ENCODE measurements around the gene AHRR. TPM values are rescaled to one million over a fixed set of nuclear protein-coding genes. Genes with fewer than 3 reads are reported as not detected.
A peak's percentile ranks its signal among the peaks of the same experiment; 100 is the strongest.

AHRR gene
- total RNA-seq, 4 donors from 2014 or later, result 1.3 to 8.8 (median 1.5) TPM

- Histone ChIP-seq H3K27me3 (peaks cover 21% of the 10 kb centered on the region), H3K9me3 (no peaks in the 10 kb centered on the region), H3K4me1 (peaks cover 15 to 29% (median 23%) of the 10 kb centered on the region in 4 donors), H3K4me3 (peak overlapping the region in 1 of 4 donors; percentile 93), H3K36me3 (no peaks in the 10 kb centered on the region), H3K27ac (peak overlapping the region in 2 of 4 donors; percentile 84 to 89)
- intact Hi-C loops (cut with DNase I; ENCODE audit: low total_unique reads), result no loop called here
- no peak for TF ChIP-seq POLR2A (IDR thresholded peaks at IDR 0.05)
- TF ChIP-seq EP300 (IDR thresholded peaks at IDR 0.05; ENCODE audit: low read depth), result no peak
- no peak for TF ChIP-seq POLR2AphosphoS5 (IDR thresholded peaks at IDR 0.05)
- TF ChIP-seq CTCF (IDR thresholded peaks at IDR 0.05), result no peak
- WGBS, 2 donors (ENCODE audit: low coverage in 1 of 2), result 72% methylated on average over 6 of the region's 6 CpGs; no CpG with 5 or more reads in 1 of the 2 donors
- DNase-seq, result peak; percentile 5
- in situ Hi-C loops (cut with MboI; ENCODE audit: low pct_ligation_motif_present in 1 of 4, low pct_unique_long_range_greater_than_20kb in 1 of 4, low sequenced_read_pairs in 3 of 4), result no loop called here
Measured at GRCh38 chr5:471750-472058, 150.2 kb downstream of the AHRR start.

- H3K27ac ChIP-seq, result peak overlapping the region; percentile 84 to 89 (median 85)
- intact Hi-C loops (cut with DNase I; ENCODE audit: low total_unique reads) (no loop called here), in situ Hi-C loops (cut with MboI; ENCODE audit: low pct_ligation_motif_present in 1 of 4, low pct_unique_long_range_greater_than_20kb in 1 of 4, low sequenced_read_pairs in 3 of 4) (no loop called here)
- peak; percentile 26 for DNase-seq
- TF ChIP-seq POLR2A (IDR thresholded peaks at IDR 0.05) (no peak), CTCF (IDR thresholded peaks at IDR 0.05) (no peak), EP300 (IDR thresholded peaks at IDR 0.05; ENCODE audit: low read depth) (no peak), POLR2AphosphoS5 (IDR thresholded peaks at IDR 0.05) (no peak)
- H3K4me1 ChIP-seq, result peaks cover 15 to 29% (median 23%) of the 10 kb centered on the region in 4 donors
- H3K27me3 ChIP-seq, result peaks cover 25% of the 10 kb centered on the region
- no peaks in the 10 kb centered on the region for H3K36me3 ChIP-seq
- peak overlapping the region; percentile 64 to 96 (median 88) for H3K4me3 ChIP-seq
- no peaks in the 10 kb centered on the region for H3K9me3 ChIP-seq
- WGBS, 2 donors (ENCODE audit: low coverage in 1 of 2), result 10% methylated on average over 29 of the region's 30 CpGs; no CpG with 5 or more reads in 1 of the 2 donors
Measured at GRCh38 chr5:472076-472655, 150.7 kb downstream of the AHRR start.

GRCh38 chr5:472656-473550 lies 151.4 kb downstream of the AHRR start:
- intact Hi-C loops (cut with DNase I; ENCODE audit: low total_unique reads), result no loop called here

More at GRCh38 chr5:472656-473550, 151.4 kb downstream of the AHRR start:
- DNase-seq, result peak; percentile 85
- in situ Hi-C loops (cut with MboI; ENCODE audit: low pct_ligation_motif_present in 1 of 4, low pct_unique_long_range_greater_than_20kb in 1 of 4, low sequenced_read_pairs in 3 of 4), result no loop called here
- H3K4me1 ChIP-seq, result peaks cover 15 to 29% (median 23%) of the 10 kb centered on the region in 4 donors
- peak overlapping the region; percentile 84 to 89 (median 86) for H3K27ac ChIP-seq
- no peaks in the 10 kb centered on the region for H3K36me3 ChIP-seq
- no peak for TF ChIP-seq CTCF (IDR thresholded peaks at IDR 0.05)
- TF ChIP-seq POLR2A (IDR thresholded peaks at IDR 0.05), result peak; percentile 51
- peak; percentile 56 to 90 (median 77) for TF ChIP-seq POLR2AphosphoS5 (IDR thresholded peaks at IDR 0.05)
- 0% methylated on average over 21 of the region's 137 CpGs; no CpG with 5 or more reads in 1 of the 2 donors for WGBS, 2 donors (ENCODE audit: low coverage in 1 of 2)
- no peaks in the 10 kb centered on the region for H3K9me3 ChIP-seq
- H3K4me3 ChIP-seq, result peak overlapping the region; percentile 83 to 96 (median 92)
- H3K27me3 ChIP-seq, result peaks cover 33% of the 10 kb centered on the region

Data from transverse colon (tissue), 4 donors.